Endothelial cell of umbilical vein (primary cell): ENCODE results near the gene DDX10. TPM values are rescaled to one million over a fixed set of nuclear protein-coding genes. Genes with fewer than 3 reads are reported as not detected.
"Not testable (repeated sequence)": the region's sequence is repeated elsewhere in the genome, so short reads cannot be mapped to it uniquely, and the experiment has no call there.

Experiments
- BruUV-seq: library from RNA; stranded (reverse); fragments of 400-500 nt; replicated peaks from 2 replicates; lab custom pipeline; 2021; lab: Mats Ljungman, UMichigan
- CTCF ChIA-PET: fragments of 300-600, 350-600 bp; sonication (Branson Sonifier 250); formaldehyde crosslinking; loops from one replicate; lab custom pipeline; 2021; ENCODE audit warnings: antibody characterized with exemption, inconsistent platforms; lab: Charles Lee
- POLR2A ChIA-PET: fragments of 300-600, 350-600 bp; sonication (Branson Sonifier 250); formaldehyde crosslinking; loops from one replicate; lab custom pipeline; 2021; ENCODE audit warnings: antibody characterized with exemption, inconsistent platforms; lab: Charles Lee
- DNase-seq: peaks from one replicate; pipeline ENCODE4 v3.0.0-alpha.2; 2011; ENCODE audit warnings: low read depth, low spot score
- FAIRE-seq: peaks from 2 replicates; lab custom pipeline; 2011; peaks lifted over from hg19 to GRCh38; lab: Jason Lieb, UNC
- H2AFZ ChIP-seq: 2 replicates; pipeline ENCODE4 v1.6.0; 2012; ENCODE audit warnings: low read depth, low read length, control low read depth, inconsistent platforms
- H3K27ac ChIP-seq: 2 replicates; pipeline ENCODE4 v1.5.1; 2011; ENCODE audit warnings: low read depth, mild to moderate bottlenecking, control low read depth, low read length, moderate library complexity; ENCODE audit not compliant: insufficient read depth
- H3K27me3 ChIP-seq, 2 experiments: 2 replicates each; pipeline versions ENCODE4 v1.6.0 to v1.6.1; 2011; ENCODE audit warnings: low read length in 2 of 2, mixed read lengths in 1 of 2; ENCODE audit not compliant: control insufficient read depth in 2 of 2, insufficient read depth in 2 of 2
- H3K36me3 ChIP-seq, 2 experiments: 2 replicates in 1 of 2; 3 replicates in 1 of 2; pipeline ENCODE4 v1.5.1; 2011; ENCODE audit warnings: low read length in 2 of 2, mild to moderate bottlenecking in 1 of 2, moderate library complexity in 1 of 2; ENCODE audit not compliant: control insufficient read depth in 2 of 2, insufficient read depth in 2 of 2; ENCODE audit errors: extremely low read depth in 1 of 2
- H3K4me1 ChIP-seq: 3 replicates; pipeline ENCODE4 v1.5.1; 2011; ENCODE audit warnings: mild to moderate bottlenecking, low read length; ENCODE audit not compliant: control insufficient read depth, insufficient read depth; ENCODE audit errors: extremely low read depth
- H3K4me2 ChIP-seq: 2 replicates; pipeline ENCODE4 v1.6.1; 2011; ENCODE audit warnings: low read length, control low read depth, mixed read lengths; ENCODE audit not compliant: insufficient read depth
- H3K4me3 ChIP-seq, 3 experiments: fragments of 200-600 bp in 1 of 3; sonication (generic), shearing (Covaris generic) in 1 of 3; replicated peaks in 1 of 3; 2 replicates each; pipeline ENCODE4 v1.5.1; 2011 to 2016; ENCODE audit warnings: control low read depth in 3 of 3, low read length in 3 of 3, mild to moderate bottlenecking in 2 of 3, inconsistent platforms in 1 of 3, low read depth in 1 of 3, moderate library complexity in 1 of 3; ENCODE audit not compliant: insufficient read depth in 1 of 3
- H3K79me2 ChIP-seq: 2 replicates; pipeline ENCODE4 v1.6.0; 2012; ENCODE audit warnings: low read length, inconsistent platforms; ENCODE audit not compliant: control insufficient read depth, insufficient read depth
- H3K9ac ChIP-seq: replicated peaks from 2 replicates; pipeline ENCODE3; 2011; ENCODE audit warnings: low read length, control low read depth; ENCODE audit not compliant: insufficient read depth; ENCODE audit errors: extremely low read depth
- H3K9me1 ChIP-seq: replicated peaks from 3 replicates; pipeline ENCODE4 v1.6.0; 2011; ENCODE audit warnings: mild to moderate bottlenecking, low read length; ENCODE audit not compliant: control insufficient read depth, insufficient read depth; ENCODE audit errors: extremely low read depth
- H3K9me3 ChIP-seq: replicated peaks from 2 replicates; pipeline ENCODE4 v1.5.1; 2012; ENCODE audit warnings: low read length, inconsistent platforms; ENCODE audit not compliant: control insufficient read depth, insufficient read depth
- H4K20me1 ChIP-seq: replicated peaks from 2 replicates; pipeline ENCODE3; 2011; ENCODE audit warnings: mild to moderate bottlenecking, low read length; ENCODE audit not compliant: control insufficient read depth, insufficient read depth; ENCODE audit errors: extremely low read depth
- EZH2 ChIP-seq: IDR thresholded peaks from 2 replicates; pipeline ENCODE4 v1.6.1; 2012; ENCODE audit warnings: borderline replicate concordance, low read depth, mild to moderate bottlenecking, moderate library complexity, low read length, inconsistent platforms; ENCODE audit not compliant: severe bottlenecking
- MYC ChIP-seq: IDR thresholded peaks from one replicate; pipeline ENCODE4 v1.6.1; 2011; ENCODE audit warnings: mild to moderate bottlenecking, low read depth, low read length
- POLR2A ChIP-seq: IDR thresholded peaks from 2 replicates; pipeline ENCODE4 v1.6.1; 2012; ENCODE audit warnings: low read depth, mild to moderate bottlenecking, control low read depth, low read length
- POLR2AphosphoS5 ChIP-seq: IDR thresholded peaks from 2 replicates; pipeline ENCODE4 v1.6.1; 2012; ENCODE audit warnings: low read depth, mild to moderate bottlenecking, control low read depth, low read length, moderate library complexity; ENCODE audit not compliant: insufficient read depth
- dilution Hi-C: fragments of 300-500 bp; cut with MboI; formaldehyde crosslinking; loops from one replicate; pipeline ENCODE4 v1.15.0; 2019; ENCODE audit warnings: low sequenced_read_pairs; ENCODE audit not compliant: extremely low pct_ligation_motif_present
- intact Hi-C: fragments of 100-400 bp; cut with micrococcal nuclease; formaldehyde crosslinking; loops from one replicate; pipeline ENCODE4 v1.10.0; 2022
- polyA plus RNA-seq, 4 experiments: library from polyadenylated mRNA; depleted of rRNA in 3 of 4; stranded (reverse) in 3 of 4; unstranded in 1 of 4; fragments of >200 nt; gene quantifications; 2 replicates each; pipeline versions ENCODE4 v1.2.1 to v1.2.3, GENCODE V29; 2011 to 2012; ENCODE audit warnings: missing spikeins in 1 of 4
- total RNA-seq: library from RNA; stranded (reverse); gene quantifications from 2 replicates; pipeline ENCODE4 v1.2.3, GENCODE V29; 2021
- TF ChIP-seq, protein P1 (sequence below), 2 donors: IDR thresholded peaks; 1 replicate in 1 of 2; 2 replicates in 1 of 2; pipeline ENCODE4 v1.5.1; 2011; ENCODE audit warnings: low read length in 2 of 2, mild to moderate bottlenecking in 2 of 2, moderate library complexity in 2 of 2, control low read depth in 1 of 2, inconsistent platforms in 1 of 2, low read depth in 1 of 2; ENCODE audit not compliant: insufficient read depth in 1 of 2; ENCODE audit errors: extremely low read depth in 1 of 2

DDX10 gene
- total and polyA plus RNA-seq, 2 donors (not counting 3 experiments of a cell fraction or from before 2014, with no cell fraction given): 29.8 to 35.2 TPM

DNA sequence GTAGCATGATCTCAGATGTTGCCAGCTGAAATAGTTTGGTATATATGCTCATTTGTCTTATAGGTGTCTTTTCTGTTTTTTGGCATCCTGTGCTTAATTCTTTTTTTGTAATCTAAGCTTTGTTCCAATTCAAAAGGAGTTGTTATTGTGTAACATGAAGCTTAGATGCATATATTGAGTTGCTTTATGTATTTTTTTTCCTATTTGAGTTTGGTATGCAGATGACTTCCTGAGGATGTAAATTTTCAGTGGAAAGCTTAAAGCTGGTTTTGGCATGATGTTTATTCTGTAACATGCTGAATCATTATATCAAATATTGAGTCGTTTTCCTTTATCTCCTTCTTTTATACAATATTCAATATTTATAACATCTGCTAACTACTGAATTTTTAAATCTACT, 69.4 kb downstream of the DDX10 start:
- peak; percentile 12 for FAIRE-seq
- Histone ChIP-seq H3K4me3 (no peak overlapping the region), H4K20me1 (no peaks in the 10 kb centered on the region), H2AFZ (no peak overlapping the region), H3K27ac (peak overlapping the region; percentile 52), H3K9me3 (no peaks in the 10 kb centered on the region), H3K36me3 (no peaks in the 10 kb centered on the region), H3K4me2 (peak overlapping the region; percentile 64), H3K9ac (no peak overlapping the region), H3K9me1 (no peaks in the 10 kb centered on the region), H3K79me2 (peaks cover 45% of the 10 kb centered on the region), H3K4me1 (peaks cover 23% of the 10 kb centered on the region), H3K27me3 (no peaks in the 10 kb centered on the region)
- dilution Hi-C loops (no loop called here), intact Hi-C loops (loop anchor here (2.0 to 5.0 kb wide), 2 partner anchors 35 to 512 kb away; partner anchors contain the start of genes ATM and NPAT)
- TF ChIP-seq MYC (no peak), POLR2A (no peak), EZH2 (no peak), POLR2AphosphoS5 (no peak)
- peak; percentile 50 for DNase-seq
- CTCF ChIA-PET: interaction anchor here (0.6 to 3.9 kb wide), 22 partner anchors 9 to 1605 kb away, joined by 3 to 28 read pairs (median 4); partner anchors contain the start of gene DDX10
- no TSS peak for BruUV-seq
- POLR2A ChIA-PET: no interaction called here

DNA sequence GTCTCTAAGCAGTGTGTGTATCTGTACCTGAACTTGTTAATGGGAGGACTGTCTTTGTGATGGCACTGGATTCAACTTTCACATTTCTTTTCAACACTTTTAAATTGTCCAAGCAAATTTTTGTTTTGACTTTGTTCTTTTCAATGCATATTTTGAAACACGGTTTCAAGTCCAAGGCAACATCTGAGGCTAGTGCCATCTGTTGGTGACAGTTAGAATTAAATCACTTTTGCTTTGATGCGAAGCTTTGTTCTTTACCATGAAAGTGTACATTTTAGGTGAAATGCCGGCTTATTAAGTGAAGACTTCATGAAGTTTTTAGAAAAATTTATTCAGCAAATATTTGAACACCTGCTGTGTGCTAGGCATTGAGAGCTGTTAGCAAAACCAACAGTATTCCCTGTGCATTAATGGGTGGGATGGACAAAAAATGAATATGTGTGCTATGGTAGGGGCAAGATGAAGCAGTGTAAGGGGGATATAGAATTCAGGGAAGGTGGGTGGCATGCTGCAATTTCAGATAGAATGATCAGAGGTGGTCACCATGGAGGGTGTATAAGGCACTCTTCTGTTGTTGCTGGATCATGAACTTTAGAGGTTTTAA, 70.2 kb downstream of the DDX10 start:
- H3K4me3 ChIP-seq: no peak overlapping the region
- no peak overlapping the region for H2AFZ ChIP-seq
- intact Hi-C loops (loop anchor here (1.0 to 5.0 kb wide), 3 partner anchors 36 to 513 kb away; partner anchors contain the start of genes ATM and NPAT), dilution Hi-C loops (no loop called here)
- no peak overlapping the region for H3K9ac ChIP-seq
- H3K79me2 ChIP-seq: peaks cover 49% of the 10 kb centered on the region
- H3K4me2 ChIP-seq: peak overlapping the region; percentile 64
- peaks cover 23% of the 10 kb centered on the region for H3K4me1 ChIP-seq
- FAIRE-seq (peak; percentile 81), DNase-seq (peak; percentile 44)
- TF ChIP-seq, protein P1, sequence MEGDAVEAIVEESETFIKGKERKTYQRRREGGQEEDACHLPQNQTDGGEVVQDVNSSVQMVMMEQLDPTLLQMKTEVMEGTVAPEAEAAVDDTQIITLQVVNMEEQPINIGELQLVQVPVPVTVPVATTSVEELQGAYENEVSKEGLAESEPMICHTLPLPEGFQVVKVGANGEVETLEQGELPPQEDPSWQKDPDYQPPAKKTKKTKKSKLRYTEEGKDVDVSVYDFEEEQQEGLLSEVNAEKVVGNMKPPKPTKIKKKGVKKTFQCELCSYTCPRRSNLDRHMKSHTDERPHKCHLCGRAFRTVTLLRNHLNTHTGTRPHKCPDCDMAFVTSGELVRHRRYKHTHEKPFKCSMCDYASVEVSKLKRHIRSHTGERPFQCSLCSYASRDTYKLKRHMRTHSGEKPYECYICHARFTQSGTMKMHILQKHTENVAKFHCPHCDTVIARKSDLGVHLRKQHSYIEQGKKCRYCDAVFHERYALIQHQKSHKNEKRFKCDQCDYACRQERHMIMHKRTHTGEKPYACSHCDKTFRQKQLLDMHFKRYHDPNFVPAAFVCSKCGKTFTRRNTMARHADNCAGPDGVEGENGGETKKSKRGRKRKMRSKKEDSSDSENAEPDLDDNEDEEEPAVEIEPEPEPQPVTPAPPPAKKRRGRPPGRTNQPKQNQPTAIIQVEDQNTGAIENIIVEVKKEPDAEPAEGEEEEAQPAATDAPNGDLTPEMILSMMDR (IDR thresholded peaks at IDR 0.05; ENCODE audit: extremely low read depth in 1 of 2, insufficient read depth in 1 of 2, low read depth in 1 of 2, low read length in 2 of 2): peak; percentile 25 to 35
- TF ChIP-seq POLR2A: no peak
- H3K27me3 ChIP-seq: no peaks in the 10 kb centered on the region
- no peaks in the 10 kb centered on the region for H3K9me1 ChIP-seq
- ChIA-PET POLR2A (no interaction called here), CTCF (interaction anchor here (0.6 to 3.9 kb wide), 22 partner anchors 8 to 962 kb away, joined by 3 to 28 read pairs (median 4); partner anchors contain the start of gene DDX10)
- H4K20me1 ChIP-seq: no peaks in the 10 kb centered on the region
- peak overlapping the region; percentile 52 for H3K27ac ChIP-seq
- no peaks in the 10 kb centered on the region for H3K36me3 ChIP-seq
- no TSS peak for BruUV-seq
- H3K9me3 ChIP-seq: no peaks in the 10 kb centered on the region

DNA sequence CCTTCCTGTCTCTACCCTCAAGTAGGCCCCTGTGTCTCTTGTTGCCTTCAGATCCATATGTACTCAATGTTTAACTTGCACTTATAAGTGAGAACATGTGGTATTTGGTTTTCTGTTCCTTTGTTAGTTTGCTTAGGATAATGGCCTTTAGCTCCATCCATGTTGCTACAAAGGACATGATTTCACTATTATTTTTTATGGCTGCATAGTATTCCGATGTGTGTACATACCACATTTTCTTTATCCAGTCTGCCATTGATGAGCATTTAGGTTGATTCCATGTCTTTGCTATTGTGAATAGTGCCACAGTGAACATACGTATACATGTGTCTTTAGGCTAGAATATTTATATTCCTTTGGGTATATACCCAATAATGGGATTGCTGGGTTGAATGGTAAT, 75.3 kb downstream of the DDX10 start:
- BruUV-seq, CTCF ChIA-PET, H3K9me3 ChIP-seq, H3K9ac ChIP-seq, H3K36me3 ChIP-seq, H4K20me1 ChIP-seq, POLR2A ChIA-PET, dilution Hi-C loops, FAIRE-seq, H3K9me1 ChIP-seq, H3K4me1 ChIP-seq, H3K4me2 ChIP-seq, intact Hi-C loops, H3K27ac ChIP-seq, DNase-seq, H2AFZ ChIP-seq, H3K4me3 ChIP-seq, H3K27me3 ChIP-seq: not testable (repeated sequence)
- H3K79me2 ChIP-seq: peaks cover 45% of the 10 kb centered on the region
